Midbrain (tissue), 1 donor: ENCODE measurements around the gene ARID1B.
A peak's percentile ranks its signal among the peaks of the same experiment; 100 is the strongest.
"Not testable (repeated sequence)": the region's sequence is repeated elsewhere in the genome, so short reads cannot be mapped to it uniquely, and the experiment has no call there.

ENCODE experiments used
- DNase-seq: peaks from one replicate; lab custom pipeline; 2025; lab: John Stamatoyannopoulos, UW

The ARID1B gene

DNA sequence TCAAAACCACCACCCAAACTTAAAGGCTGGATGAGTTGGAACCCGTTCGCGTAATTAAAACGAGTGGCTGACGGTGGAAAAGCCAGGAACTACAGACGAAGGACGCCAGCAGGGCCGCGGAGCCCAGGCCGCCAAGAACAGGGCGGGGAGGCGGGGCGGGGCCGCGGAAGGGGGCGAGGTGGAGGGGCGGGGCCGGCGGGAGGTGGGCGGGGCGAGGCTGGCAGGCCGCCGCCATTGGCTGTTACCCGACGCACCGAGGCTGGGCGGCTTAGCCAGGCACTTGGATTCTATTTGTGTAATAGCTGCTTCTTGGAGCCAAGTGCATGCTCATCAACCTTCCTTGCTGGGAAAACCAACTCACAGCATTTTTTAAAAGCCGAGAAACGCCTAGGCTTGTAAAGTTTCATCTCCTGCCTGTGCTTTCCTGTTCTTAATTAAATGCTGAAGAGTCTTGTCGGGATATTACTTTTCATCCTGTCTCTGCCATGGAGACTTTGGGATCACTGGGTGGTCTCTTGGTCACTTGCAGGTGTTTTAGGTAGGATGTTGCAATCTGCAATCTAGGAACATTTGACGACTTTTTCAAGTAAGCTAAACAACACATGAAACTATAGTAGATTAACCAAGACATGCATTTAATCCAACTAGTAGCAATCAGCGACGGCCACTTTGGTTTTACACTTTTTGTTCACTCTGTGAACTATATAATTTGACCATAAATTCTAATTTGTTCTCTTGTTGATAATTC, 245.0 kb downstream of the ARID1B start:
- DNase-seq, result peak; percentile 89

DNA sequence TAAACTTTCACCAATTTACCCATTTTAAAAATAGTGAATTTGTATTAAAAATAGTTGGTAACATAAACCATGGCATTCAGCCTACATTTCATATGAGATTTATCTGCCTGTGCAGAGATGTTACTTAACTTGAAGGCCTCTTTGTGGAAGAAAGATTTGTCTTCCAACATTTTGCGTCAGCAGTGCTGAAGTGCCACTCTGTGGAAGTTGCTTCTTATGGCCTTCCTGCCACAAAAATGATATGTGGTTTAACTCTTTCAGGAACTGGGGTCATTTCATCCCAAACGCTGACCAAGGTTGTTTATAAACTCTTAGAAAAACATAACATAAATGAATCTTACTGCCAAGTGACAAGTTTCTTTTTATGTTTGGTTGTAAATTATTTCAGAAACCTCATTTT, 246.8 kb downstream of the ARID1B start:
- DNase-seq, result no peak

DNA sequence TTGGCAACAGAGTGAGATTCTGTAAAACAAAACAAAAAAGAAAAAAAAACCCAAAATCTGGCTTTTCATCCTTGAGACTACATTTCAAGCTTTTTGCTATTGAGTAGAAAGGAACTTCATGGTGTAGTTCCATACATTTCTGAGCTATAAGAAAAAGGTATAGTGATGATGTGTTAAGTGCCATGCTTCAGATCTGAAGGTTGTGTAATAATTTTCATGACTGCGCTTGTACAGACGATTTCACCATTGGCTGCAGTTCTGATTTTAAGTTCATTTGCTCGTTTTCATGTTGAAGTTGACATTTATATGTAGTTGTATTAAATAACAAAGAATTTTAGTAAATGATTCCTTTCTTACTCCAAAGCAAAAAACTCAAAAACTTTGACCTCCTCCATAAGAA, 247.6 kb downstream of the ARID1B start:
- no peak for DNase-seq

DNA sequence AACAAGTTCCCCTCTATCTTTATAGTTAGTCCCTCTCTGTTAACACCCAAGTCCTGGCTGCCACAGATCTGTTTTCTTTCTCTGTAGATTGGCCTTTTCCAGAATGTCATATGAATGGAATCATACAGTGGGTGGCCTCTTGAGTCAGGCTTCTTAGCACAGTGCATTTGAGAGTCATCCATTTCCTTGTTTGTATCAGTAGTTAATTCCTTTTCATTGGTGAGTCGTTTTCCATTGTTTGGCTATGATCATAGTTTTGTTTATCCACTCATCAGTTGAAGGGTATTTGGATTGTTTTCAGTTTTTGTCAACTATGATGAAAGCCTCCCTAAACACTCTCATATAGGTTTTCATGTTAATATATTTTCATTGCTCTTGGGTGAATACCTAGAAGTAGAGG, 248.3 kb downstream of the ARID1B start:
- DNase-seq, result no peak

DNA sequence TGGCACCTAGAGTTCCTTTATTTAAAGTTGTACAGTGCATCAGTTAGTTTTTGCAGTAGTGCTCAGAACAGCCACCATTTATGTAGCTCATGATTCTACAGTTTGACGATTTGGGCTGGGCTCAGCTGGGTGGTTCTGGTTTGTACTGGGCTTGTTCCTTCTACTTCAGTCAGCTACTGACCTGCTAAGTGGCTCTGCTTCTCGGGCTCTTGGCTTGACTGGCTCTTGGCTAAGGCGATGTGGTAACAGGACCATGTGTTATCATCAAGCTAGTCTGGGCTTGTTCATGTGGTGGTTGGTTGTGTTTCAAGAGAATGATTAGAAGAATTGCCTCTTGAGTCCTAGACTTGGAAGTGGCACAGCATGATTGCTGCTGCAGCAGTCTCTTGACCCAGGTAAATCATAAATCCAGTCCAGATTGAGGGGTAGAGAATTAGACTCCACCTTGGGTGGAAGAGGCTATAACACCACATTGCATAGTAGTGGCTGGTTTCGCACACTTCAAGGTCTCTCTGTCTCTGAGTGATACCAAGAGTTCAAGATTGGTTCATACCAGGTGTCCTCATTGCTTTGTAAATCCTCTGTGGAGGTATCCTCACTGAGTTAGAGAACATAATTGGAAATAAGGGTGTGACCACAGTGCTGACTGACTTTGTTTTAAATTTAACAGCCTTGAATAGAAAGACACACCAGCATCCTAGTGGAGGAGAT, 253.0 kb downstream of the ARID1B start:
- DNase-seq, result no peak

DNA sequence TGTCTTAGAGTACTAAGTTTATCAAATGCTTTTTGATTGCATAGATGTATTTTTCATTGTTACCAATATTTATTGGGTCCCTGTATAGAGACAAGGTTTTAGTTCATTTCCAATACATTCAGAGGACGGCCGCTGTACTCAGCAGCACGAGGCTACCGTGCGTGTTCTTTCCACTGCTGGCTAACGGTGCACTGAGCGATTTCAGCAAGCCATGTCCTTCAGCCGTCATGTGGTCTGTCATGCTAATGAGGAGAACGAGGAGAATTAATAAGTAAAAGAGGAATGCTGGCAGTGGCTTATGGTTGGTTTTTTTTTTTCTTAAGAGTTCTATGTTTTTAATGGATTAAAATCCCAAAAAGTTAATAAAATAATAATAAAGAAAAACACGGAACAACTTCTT, 253.6 kb downstream of the ARID1B start:
- DNase-seq, result peak; percentile 64

DNA sequence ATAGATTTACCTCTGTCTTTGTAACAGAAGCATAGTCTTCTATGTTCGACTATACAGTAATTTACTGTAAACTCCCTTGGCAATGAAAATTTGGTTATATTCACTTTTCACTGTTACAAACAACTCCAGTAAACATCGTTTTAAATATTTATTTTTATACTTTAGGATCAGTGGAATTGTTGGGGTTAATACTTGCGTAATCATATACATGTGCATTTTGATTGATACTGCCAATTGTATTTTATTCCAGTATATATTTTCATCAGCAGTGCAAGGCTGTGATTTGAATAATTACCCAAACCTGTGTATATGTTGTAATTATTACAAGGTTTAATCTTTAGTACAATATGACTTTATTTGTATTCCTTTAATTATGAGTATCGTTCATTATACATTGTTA, 255.7 kb downstream of the ARID1B start:
- DNase-seq, result no peak

DNA sequence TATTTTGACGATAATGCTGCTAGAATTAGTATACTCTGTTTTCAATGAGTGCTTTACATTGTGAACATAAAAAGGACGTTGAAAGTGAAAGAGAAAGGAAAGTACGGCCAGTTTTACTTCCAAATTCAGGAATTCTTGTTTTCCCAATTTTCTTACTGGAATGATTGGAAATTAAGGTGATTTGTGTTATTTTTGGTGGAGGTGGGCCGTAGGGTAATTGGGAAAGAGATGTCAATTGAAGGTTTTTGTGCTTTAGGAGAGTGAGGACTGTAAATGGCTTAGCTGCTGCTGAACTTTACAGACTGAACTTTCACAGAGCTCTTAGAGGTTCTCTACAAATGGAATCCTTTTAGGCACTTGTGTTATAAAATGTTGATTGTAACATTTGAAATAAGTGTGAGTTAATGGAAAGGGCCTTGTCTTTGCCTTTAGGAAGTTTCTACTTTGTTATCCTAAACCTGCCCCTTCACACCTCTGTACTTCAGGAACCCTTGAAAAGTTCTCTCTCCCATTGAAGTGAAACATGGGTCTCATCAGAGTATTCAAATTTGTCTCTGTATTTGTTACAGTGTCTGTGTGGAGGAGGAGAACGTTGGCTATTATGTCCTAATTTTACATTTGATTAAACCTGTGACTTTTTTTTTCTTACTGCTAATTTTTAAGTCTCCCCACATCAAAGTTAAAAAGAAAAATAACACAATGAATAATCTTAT, 256.4 kb downstream of the ARID1B start:
- no peak for DNase-seq

DNA sequence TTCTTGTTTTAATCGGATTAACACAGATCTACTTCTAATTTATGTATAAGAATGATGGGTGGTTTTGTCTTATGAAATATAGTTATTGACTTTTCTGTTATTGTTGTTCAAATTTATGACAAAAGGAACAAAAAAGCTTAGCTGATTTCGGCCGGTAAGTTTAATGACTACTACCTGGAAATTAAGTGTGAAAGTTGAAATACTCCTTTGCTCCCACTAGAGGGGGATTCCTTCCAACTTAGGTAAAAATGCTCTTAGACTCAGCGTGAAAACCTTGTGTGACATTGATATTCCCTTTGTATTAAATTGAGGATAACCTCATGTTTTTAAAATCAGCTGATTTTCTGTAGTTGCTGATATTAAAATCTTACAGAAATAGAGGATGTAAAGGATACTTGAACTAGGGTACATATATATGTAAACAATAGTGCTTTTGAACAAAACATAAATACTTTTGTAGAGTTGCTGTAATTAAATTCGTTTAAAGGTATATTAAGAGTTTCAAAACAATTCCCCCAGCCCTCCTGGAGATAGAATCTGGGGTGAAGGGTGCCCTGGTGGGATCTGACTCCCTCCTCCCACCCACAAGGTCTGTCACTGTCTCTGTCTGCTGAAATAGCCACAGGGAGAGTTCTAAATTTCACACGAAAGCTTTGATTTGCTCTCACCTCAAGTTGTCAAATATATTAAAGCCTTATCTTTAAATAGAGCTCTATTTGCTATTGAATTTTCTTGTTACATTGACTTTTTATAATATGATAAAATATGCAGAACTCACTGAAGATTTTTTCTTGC, 257.5 kb downstream of the ARID1B start:
- DNase-seq, result peak; percentile 20

DNA sequence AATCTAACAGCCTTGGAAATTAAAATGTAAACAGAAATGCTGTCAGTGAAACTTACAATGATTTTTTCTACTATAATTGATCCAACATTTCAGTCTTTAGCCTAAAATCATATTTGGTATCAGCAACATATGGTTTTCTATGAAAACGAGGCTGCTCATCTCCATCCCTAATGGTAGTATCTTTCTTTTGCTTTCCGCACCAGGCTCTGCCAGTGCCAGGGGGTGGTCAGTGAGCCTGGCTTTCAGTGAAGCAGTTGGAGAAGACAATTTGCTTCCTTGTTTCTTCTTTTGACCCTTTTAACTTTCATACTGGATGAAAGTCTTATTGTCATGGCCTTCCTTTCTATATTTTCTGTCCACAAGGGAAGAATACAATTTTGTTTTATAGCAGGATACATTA, 258.4 kb downstream of the ARID1B start:
- peak; percentile 51 for DNase-seq

DNA sequence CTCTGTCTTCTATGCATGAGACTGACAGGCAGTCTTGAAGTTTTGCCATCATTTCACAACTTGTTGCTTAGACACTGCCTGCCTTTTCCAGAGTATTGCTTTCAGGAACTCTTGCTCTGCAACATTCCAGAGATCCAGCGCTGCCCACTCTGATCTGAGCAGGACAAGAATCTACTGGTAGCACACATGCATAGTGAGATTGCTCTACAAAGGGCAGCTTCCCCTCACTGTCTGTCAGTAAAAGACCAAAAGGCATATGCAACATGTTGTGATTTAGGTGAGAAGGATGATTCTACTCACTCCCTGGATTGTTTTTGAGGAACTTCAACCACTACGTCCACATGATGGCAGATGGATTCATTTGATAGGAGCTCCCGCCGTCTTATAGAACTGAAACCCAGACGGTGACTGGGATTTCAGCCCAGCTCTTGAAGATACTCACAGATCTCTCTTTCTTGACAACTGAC, 259.1 kb downstream of the ARID1B start:
- DNase-seq, result peak; percentile 66

DNA sequence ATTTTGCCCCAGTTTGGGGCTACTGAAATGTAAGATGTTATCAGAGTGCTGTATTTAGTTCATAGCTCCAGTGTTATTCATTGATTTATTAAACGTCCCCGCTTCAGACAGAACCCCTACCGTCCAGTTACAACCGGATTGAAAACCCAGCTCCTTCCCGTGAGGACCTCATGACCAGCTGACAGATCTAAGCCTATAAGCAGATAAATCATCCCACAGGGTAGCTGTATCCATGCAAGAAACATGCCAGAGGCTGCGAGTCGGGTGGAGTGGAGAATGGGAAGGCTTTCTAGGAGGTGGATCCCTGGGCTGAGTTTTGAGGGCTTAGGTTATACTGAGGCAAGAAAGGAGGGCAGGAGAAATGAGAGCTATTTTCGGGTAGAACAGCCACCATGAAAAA, 260.0 kb downstream of the ARID1B start:
- no peak for DNase-seq

DNA sequence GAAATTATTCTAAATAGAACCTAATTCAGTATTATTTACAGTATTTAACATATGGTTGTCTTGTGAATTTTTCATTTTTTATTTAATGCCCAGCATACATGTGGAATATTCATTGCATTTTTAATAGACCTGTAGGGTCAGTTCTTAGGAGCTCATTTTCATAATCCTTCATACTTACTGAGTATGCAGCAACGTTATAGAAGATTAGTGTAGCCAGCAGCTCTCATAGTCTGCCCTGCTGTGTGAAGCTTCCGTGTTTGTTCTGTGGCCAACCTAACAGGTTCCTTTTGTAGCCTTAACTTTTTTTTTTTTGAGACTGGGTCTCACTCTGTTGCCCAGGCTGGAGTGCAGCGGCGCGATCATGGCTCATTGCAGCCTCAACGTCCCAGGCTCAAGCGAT, 261.4 kb downstream of the ARID1B start:
- DNase-seq, result no peak

DNA sequence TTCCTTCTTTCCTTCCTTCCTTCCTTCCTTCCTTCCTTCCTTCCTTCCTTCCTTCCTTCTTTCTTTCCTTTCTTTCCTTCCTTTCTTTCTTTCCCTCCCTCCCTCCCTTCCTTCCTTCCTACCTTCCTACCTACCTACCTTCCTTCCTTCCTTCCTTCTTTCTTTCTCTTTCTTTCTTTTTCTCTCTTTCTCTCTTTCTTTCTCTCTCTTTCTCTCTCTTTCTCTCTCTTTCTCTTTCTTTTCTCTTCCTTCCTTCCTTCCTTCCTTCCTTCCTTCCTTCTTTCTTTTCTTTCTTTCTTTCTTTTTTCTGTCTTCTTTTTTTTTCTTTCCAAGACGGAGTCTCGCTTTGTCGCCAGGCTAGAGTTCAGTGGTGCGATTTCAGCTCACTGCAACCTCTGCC, 262.5 kb downstream of the ARID1B start:
- not testable (repeated sequence) for DNase-seq

DNA sequence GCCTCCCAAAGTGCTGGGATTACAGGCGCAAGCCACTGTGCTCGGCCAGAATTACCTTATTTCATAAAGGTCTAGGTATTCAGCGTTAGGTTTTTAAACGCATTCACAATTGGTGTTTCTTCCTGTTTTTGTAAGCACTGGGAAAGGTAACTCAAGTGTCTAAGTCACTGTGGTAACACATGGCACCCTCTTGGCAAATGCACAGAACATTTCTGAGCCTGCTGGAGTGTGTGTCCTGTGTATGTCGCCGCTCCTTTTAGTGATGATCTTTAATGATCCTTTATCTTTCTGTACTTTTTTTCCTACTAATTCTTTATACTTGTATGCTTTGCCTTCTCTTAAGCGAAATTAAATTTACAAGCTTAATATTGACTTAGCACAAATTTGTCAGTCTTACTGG, 263.0 kb downstream of the ARID1B start:
- DNase-seq, result no peak

DNA sequence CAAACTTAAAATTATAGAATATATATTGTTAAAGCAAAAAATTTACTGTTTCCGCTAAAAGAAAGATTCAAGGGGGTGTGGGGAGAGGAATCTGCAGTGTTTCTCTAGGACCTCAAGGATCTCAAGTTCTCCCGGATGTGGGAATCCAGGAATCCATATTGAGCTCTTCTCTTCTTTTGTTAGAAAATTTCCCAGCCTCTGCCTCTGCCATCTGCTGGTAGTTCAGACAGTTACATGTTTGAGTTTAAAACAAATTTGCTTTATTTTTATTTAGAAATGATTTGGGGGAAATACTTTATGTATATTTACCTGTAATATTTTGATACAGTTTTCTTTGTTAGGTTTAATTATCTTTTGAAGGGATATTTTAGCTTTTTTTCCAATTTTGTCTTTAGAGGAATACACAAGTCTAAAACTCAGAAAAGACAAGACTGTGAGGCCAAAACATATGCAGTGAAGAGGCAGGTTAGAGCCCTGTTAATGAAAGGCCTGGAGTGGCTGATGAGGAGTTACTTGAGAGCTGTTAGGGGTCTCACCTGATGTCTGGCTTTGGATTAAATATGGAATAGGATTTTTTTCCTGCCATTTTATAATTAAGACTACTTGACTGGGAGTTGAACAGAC, 268.8 kb downstream of the ARID1B start:
- DNase-seq, result peak; percentile 34

DNA sequence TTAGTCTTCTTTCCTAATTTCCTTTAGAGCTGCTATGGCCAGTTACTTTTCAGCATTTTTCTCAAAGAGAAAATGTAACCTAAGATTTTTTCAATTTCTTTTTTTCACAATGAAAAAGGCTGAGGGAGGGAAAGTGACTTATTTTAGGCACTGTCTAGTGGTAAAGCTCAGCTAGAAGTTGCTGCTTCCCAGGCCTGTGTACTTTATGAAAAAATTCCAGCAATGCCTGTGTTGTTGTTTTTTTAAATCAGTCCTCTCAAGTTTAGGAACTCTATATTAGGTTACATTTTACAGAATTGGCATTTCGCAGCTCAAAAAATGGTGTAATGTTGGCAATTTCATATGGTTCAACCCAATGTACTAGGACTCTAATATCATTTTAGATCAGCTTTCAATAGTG, 269.6 kb downstream of the ARID1B start:
- DNase-seq, result no peak

DNA sequence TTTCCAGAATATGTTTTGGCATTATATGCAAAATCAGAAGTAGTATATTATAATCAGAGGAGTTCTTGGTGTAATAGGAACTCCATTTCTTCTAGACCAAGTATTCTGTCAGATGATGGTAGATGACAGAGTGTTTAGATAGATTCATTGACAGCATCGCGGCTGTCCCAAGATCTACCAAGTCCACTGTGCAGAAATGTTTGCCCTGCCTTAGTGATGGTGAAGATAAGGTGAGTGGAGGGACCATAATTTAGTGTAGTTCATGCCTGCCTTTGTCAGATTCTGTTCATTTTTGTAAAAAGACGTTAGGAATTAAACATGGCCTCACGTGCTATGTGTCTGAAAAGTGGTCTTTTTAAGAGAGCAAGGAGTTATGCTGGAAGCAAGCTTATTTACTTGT, 270.1 kb downstream of the ARID1B start:
- DNase-seq, result no peak

DNA sequence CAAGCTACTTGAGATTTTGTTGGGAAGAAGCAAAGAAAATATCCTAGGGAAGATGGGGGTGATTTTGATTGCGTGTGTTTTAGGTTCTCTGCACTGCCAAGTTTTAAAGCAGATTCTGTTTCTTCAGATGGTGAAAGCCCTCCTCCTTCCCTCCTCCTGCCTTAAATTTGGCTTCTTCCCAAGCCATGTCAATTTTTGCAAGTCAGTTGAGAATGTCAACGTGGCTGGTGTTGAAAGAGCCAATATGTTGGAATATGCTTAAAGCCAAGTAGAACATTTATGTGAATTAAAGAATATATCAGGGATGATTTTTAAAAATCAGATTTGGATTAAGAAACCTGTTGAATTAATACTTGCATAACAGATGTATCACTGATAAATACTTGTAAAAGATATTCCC, 270.8 kb downstream of the ARID1B start:
- no peak for DNase-seq

DNA sequence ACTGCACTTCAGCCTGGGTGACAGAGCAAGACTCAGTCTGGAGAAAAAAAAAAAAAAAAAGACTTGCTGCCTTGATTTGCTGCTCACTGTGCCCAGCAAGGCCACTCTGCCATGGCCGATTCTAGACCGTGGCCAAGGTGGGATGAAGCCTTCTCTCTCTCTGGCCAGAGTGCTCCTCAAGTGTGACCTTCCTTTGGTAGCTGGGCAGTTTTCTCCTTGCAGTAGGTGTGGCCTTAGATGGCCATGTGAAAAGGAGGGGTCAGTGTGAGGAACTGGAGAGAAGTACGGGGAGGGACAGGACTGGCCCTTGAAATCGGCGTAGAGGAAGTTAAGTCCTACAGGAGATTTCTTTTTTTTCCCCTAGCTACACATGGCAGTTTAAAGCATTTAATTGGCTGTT, 272.0 kb downstream of the ARID1B start:
- DNase-seq, result no peak

DNA sequence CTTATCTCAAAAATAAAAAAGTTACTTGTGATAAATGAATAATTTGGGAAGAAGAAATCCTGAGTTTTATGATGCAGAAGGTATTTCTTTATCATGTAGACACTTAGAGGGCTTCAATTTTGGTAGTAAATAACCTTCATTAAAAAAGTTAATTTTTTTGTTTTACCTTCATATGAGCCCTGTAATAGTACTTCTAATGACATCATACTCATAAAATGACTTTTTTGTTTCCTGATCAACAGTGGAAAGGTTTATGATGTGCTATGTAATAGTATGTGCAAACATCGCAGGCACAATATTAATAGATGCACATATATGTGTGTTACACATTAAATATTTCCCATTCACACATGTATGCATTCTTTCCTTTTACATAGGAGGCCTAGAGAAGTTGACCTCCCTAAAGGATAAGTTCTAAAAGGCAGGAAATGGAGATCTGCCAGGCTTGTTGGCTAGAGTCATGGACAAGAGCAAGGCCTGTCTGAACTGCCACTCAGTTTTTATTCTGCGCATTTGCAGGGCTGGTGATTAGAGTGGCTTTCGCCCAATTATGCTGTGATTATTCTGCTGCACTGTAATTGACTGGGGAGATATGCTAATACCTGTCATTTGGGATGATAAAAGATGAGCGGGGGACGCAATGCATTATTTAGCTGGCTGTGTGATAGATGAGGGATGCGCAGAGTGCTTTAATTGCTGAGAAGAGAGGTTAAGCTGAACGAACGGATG, 273.5 kb downstream of the ARID1B start:
- no peak for DNase-seq
